H1 (cell line): Measurements from ENCODE around the gene INPP4A. TPM values are rescaled to one million over a fixed set of nuclear protein-coding genes. Genes with fewer than 3 reads are reported as not detected.

Experiments
- CTCF ChIA-PET: fragments of 300-600 bp; sonication (Branson Sonifier 250); formaldehyde crosslinking; loops from one replicate; lab custom pipeline; 2021; ENCODE audit not compliant: partially characterized antibody; lab: Charles Lee
- POLR2A ChIA-PET: fragments of 300-600 bp; sonication (Branson Sonifier 250); formaldehyde crosslinking; loops from one replicate; lab custom pipeline; 2021; ENCODE audit warnings: inconsistent platforms; ENCODE audit not compliant: partially characterized antibody; lab: Charles Lee
- DNase-seq, 2 experiments: peaks; one replicate each; pipeline versions ENCODE4 v3.0.0 to v3.0.0-alpha.2; 2010 to 2022; ENCODE audit warnings: low spot score in 2 of 2, low read depth in 1 of 2, mixed read lengths in 1 of 2
- FAIRE-seq: peaks from 2 replicates; lab custom pipeline; 2011; peaks lifted over from hg19 to GRCh38; lab: Jason Lieb, UNC
- H2AFZ ChIP-seq: 2 replicates; pipeline ENCODE4 v1.8.1; 2012; ENCODE audit warnings: low read length, inconsistent platforms
- H2AK5ac ChIP-seq: 2 replicates; pipeline ENCODE4 v1.6.1; 2013; ENCODE audit warnings: low read depth, low read length
- H2BK120ac ChIP-seq: replicated peaks from 2 replicates; pipeline ENCODE3; 2013; ENCODE audit warnings: low read depth, low read length, inconsistent platforms
- H2BK12ac ChIP-seq: 2 replicates; pipeline ENCODE4 v1.6.1; 2013; ENCODE audit warnings: low read depth, low read length
- H2BK15ac ChIP-seq: 2 replicates; pipeline ENCODE4 v1.6.1; 2013; ENCODE audit warnings: low read length
- H2BK20ac ChIP-seq: 2 replicates; pipeline ENCODE4 v1.6.1; 2013; ENCODE audit warnings: low read length
- H2BK5ac ChIP-seq: 2 replicates; pipeline ENCODE4 v1.6.1; 2013; ENCODE audit warnings: low read depth, low read length
- H3K14ac ChIP-seq: 2 replicates; pipeline ENCODE4 v1.6.1; 2013; ENCODE audit warnings: inconsistent platforms; ENCODE audit not compliant: insufficient read length
- H3K18ac ChIP-seq: 2 replicates; pipeline ENCODE4 v1.6.1; 2013; ENCODE audit warnings: low read length; ENCODE audit errors: extremely low read depth
- H3K23ac ChIP-seq: 2 replicates; pipeline ENCODE4 v1.6.1; 2013; ENCODE audit warnings: inconsistent platforms; ENCODE audit not compliant: insufficient read length
- H3K23me2 ChIP-seq: 2 replicates; pipeline ENCODE4 v1.6.1; 2013; ENCODE audit warnings: low read depth, low read length
- H3K27ac ChIP-seq: 2 replicates; pipeline ENCODE4 v1.6.1; 2011; ENCODE audit warnings: low read depth, low read length, inconsistent platforms
- H3K27me3 ChIP-seq, 4 experiments: replicated peaks in 1 of 4; 1 replicate in 1 of 4; 2 replicates in 3 of 4; pipeline versions ENCODE4 v1.6.1 to v1.8.1; 2011 to 2013; ENCODE audit warnings: low read length in 3 of 4, mild to moderate bottlenecking in 3 of 4, inconsistent platforms in 2 of 4, mixed read lengths in 2 of 4, moderate library complexity in 1 of 4; ENCODE audit not compliant: control insufficient read depth in 3 of 4, insufficient read depth in 3 of 4; ENCODE audit errors: extremely low read depth in 1 of 4
- H3K36me3 ChIP-seq, 4 experiments: 2 replicates each; pipeline versions ENCODE4 v1.6.1 to v1.8.1; 2011 to 2013; ENCODE audit warnings: mild to moderate bottlenecking in 4 of 4, low read length in 3 of 4, moderate library complexity in 2 of 4, control low read depth in 1 of 4, inconsistent platforms in 1 of 4; ENCODE audit not compliant: insufficient read depth in 4 of 4, control insufficient read depth in 2 of 4
- H3K4ac ChIP-seq: replicated peaks from 2 replicates; pipeline ENCODE3; 2013; ENCODE audit warnings: low read length, low read depth, mixed read lengths, inconsistent platforms; ENCODE audit not compliant: insufficient read length
- H3K4me1 ChIP-seq, 4 experiments: replicated peaks in 1 of 4; 1 replicate in 1 of 4; 2 replicates in 3 of 4; pipeline versions ENCODE4 v1.6.1 to v1.8.1; 2011 to 2013; ENCODE audit warnings: low read length in 3 of 4, inconsistent platforms in 2 of 4, mixed read lengths in 1 of 4; ENCODE audit not compliant: insufficient read depth in 4 of 4, control insufficient read depth in 3 of 4
- H3K4me2 ChIP-seq, 2 experiments: 2 replicates each; pipeline versions ENCODE4 v1.6.1 to v1.8.1; 2011 to 2013; ENCODE audit warnings: low read depth in 2 of 2, low read length in 2 of 2, control low read depth in 1 of 2, inconsistent platforms in 1 of 2, mild to moderate bottlenecking in 1 of 2; ENCODE audit not compliant: insufficient read depth in 1 of 2
- H3K4me3 ChIP-seq, 4 experiments: fragments of 200-600, 300-600 bp in 1 of 4; sonication (generic), shearing (Covaris generic), sonication (Bioruptor Twin) in 1 of 4; 2 replicates each; pipeline versions ENCODE4 v1.5.1 to v1.8.1; 2011 to 2016; ENCODE audit warnings: low read length in 4 of 4, low read depth in 3 of 4, control low read depth in 2 of 4, inconsistent platforms in 2 of 4, mild to moderate bottlenecking in 2 of 4, mixed read lengths in 1 of 4, moderate library complexity in 1 of 4; ENCODE audit not compliant: insufficient read depth in 2 of 4; ENCODE audit errors: extremely low read depth in 1 of 4
- H3K56ac ChIP-seq: replicated peaks from 2 replicates; pipeline ENCODE3; 2013; ENCODE audit warnings: low read depth, mild to moderate bottlenecking, mixed read lengths, low read length, inconsistent platforms; ENCODE audit not compliant: insufficient read length
- H3K79me1 ChIP-seq: 2 replicates; pipeline ENCODE4 v1.6.1; 2013; ENCODE audit warnings: low read depth, low read length, control low read depth
- H3K79me2 ChIP-seq, 2 experiments: 2 replicates each; pipeline versions ENCODE4 v1.6.1 to v1.8.1; 2012 to 2013; ENCODE audit warnings: low read length in 2 of 2, mild to moderate bottlenecking in 2 of 2, inconsistent platforms in 1 of 2; ENCODE audit not compliant: insufficient read depth in 2 of 2, control insufficient read depth in 1 of 2
- H3K9ac ChIP-seq, 4 experiments: replicated peaks in 1 of 4; 1 replicate in 1 of 4; 2 replicates in 3 of 4; pipeline versions ENCODE4 v1.6.1 to v1.8.1; 2011 to 2013; ENCODE audit warnings: low read depth in 3 of 4, low read length in 3 of 4, control low read depth in 2 of 4, mild to moderate bottlenecking in 2 of 4, moderate library complexity in 2 of 4, inconsistent platforms in 1 of 4; ENCODE audit errors: extremely low read depth in 1 of 4
- H3K9me3 ChIP-seq, 2 experiments: 2 replicates each; pipeline versions ENCODE4 v1.6.1 to v1.8.1; 2012 to 2013; ENCODE audit warnings: mild to moderate bottlenecking in 2 of 2, moderate library complexity in 2 of 2, control low read depth in 1 of 2, inconsistent platforms in 1 of 2, low read depth in 1 of 2, low read length in 1 of 2, mixed read lengths in 1 of 2; ENCODE audit not compliant: insufficient read depth in 2 of 2
- H4K20me1 ChIP-seq, 2 experiments: replicated peaks in 1 of 2; 2 replicates each; pipeline versions ENCODE3 to v1.8.1; 2011 to 2013; ENCODE audit warnings: inconsistent platforms in 2 of 2, low read length in 2 of 2, mild to moderate bottlenecking in 1 of 2; ENCODE audit not compliant: insufficient read depth in 2 of 2, control insufficient read depth in 1 of 2
- H4K5ac ChIP-seq: 2 replicates; pipeline ENCODE4 v1.6.1; 2013; ENCODE audit warnings: low read length, low read depth, mixed read lengths, inconsistent platforms; ENCODE audit not compliant: insufficient read length
- H4K8ac ChIP-seq: 2 replicates; pipeline ENCODE4 v1.8.0; 2013; ENCODE audit warnings: mild to moderate bottlenecking, moderate library complexity, low read length, inconsistent platforms; ENCODE audit not compliant: insufficient read depth; ENCODE audit errors: extremely low read depth
- H4K91ac ChIP-seq: replicated peaks from 2 replicates; pipeline ENCODE3; 2013; ENCODE audit warnings: low read length, mixed read lengths, inconsistent platforms; ENCODE audit not compliant: insufficient read length
- ATF2 ChIP-seq: IDR thresholded peaks from 2 replicates; pipeline ENCODE4 v1.6.1; 2012; ENCODE audit warnings: low read length, inconsistent platforms
- ATF3 ChIP-seq: IDR thresholded peaks from 2 replicates; pipeline ENCODE4 v1.6.1; 2011; ENCODE audit warnings: low read depth, mild to moderate bottlenecking, low read length; ENCODE audit not compliant: insufficient read depth
- CBX5 ChIP-seq: fragments of 300-800, 300-1000 bp; sonication (generic); IDR thresholded peaks from 2 replicates; pipeline ENCODE4 v1.7.1; 2016; ENCODE audit warnings: antibody characterized with exemption, low read length, low read depth
- CHD2 ChIP-seq: IDR thresholded peaks from 2 replicates; pipeline ENCODE4 v1.6.1; 2012; ENCODE audit warnings: low read length, improper control_type of control experiment
- JUND ChIP-seq: IDR thresholded peaks from 2 replicates; pipeline ENCODE4 v1.6.1; 2011; ENCODE audit warnings: mild to moderate bottlenecking, improper control_type of control experiment, low read length
- KDM1A ChIP-seq: fragments of 200-600, 300-600 bp; sonication (generic); IDR thresholded peaks from 2 replicates; pipeline ENCODE4 v1.7.1; 2016; ENCODE audit warnings: mild to moderate bottlenecking, low read length, borderline replicate concordance
- POU5F1 ChIP-seq: IDR thresholded peaks from 2 replicates; pipeline ENCODE4 v1.6.1; 2011; ENCODE audit warnings: low read depth, mild to moderate bottlenecking, low read length, moderate library complexity
- RBBP5 ChIP-seq: IDR thresholded peaks from 2 replicates; pipeline ENCODE4 v1.7.1; 2012; ENCODE audit warnings: low read depth, mild to moderate bottlenecking, inconsistent platforms, low read length, moderate library complexity, borderline replicate concordance
- USF2 ChIP-seq: IDR thresholded peaks from 2 replicates; pipeline ENCODE4 v1.6.1; 2011; ENCODE audit warnings: low read length, improper control_type of control experiment
- YY1 ChIP-seq: IDR thresholded peaks from 2 replicates; pipeline ENCODE4 v1.6.1; 2011; ENCODE audit warnings: low read depth, mild to moderate bottlenecking, low read length
- WGBS, 2 experiments: shearing (Covaris generic) in 1 of 2; methylation state at CpG; one replicate each; pipeline versions ENCODE4 v1.1.6 to v1.1.7; 2013 to 2015; ENCODE audit warnings: low lambda C conversion rate in 2 of 2, mixed read lengths in 2 of 2, inconsistent platforms in 1 of 2, low coverage in 1 of 2, missing lambda C conversion rate in 1 of 2; ENCODE audit not compliant: insufficient replicate concordance in 2 of 2, insufficient coverage in 1 of 2, insufficient read length in 1 of 2; ENCODE audit errors: extremely low coverage in 1 of 2, missing lambda C conversion rate in 1 of 2; 5-methylcytosine and 5-hydroxymethylcytosine counted together
- polyA plus RNA-seq, 7 experiments: library from polyadenylated mRNA; depleted of rRNA in 3 of 7; stranded (reverse) in 5 of 7; unstranded in 2 of 7; fragments of >200 nt in 5 of 7; fragments of 200-250 nt in 2 of 7; gene quantifications; 1 replicate in 5 of 7; 2 replicates in 1 of 7; 4 replicates in 1 of 7; pipeline versions ENCODE4 v1.2.1 to v1.2.3, GENCODE V29; 2011 to 2013; ENCODE audit warnings: missing spikeins in 2 of 7, mixed read lengths in 2 of 7
- total RNA-seq: library from RNA; stranded (reverse); fragmentation: NEBNext Ultra II Directional; extraction: Animal tissue kit (Norgen Biotek cat#: 25700); gene quantifications from 2 replicates; pipeline ENCODE4 v1.2.1, GENCODE V29; 2021

INPP4A gene
- total and polyA plus RNA-seq, 2 of the 8 experiments (the other 6 are each of a cell fraction or from before 2014, with no cell fraction given), result 25.6 to 34.3 TPM

GRCh38 chr2:98458207-98458606, 13.5 kb downstream of the INPP4A start:
- WGBS, 2 experiments, result 89% methylated on average over 4 of the region's 4 CpGs; no CpG with 5 or more reads in 1 of the 2 experiments
- no peak for TF ChIP-seq ATF2
- TF ChIP-seq CBX5, result no peak
- TF ChIP-seq JUND, result no peak
- no peak for TF ChIP-seq USF2
- TF ChIP-seq YY1, result no peak
- TF ChIP-seq KDM1A, result no peak
- no peak for TF ChIP-seq RBBP5
- no peak for TF ChIP-seq ATF3
- no peak for TF ChIP-seq CHD2
- TF ChIP-seq POU5F1, result no peak

More at GRCh38 chr2:98458207-98458606, 13.5 kb downstream of the INPP4A start:
- H2BK12ac ChIP-seq, result no peak overlapping the region
- H2AK5ac ChIP-seq, result no peak overlapping the region
- H4K20me1 ChIP-seq, result peaks cover 7 to 22% of the 10 kb centered on the region in 2 experiments
- H3K79me1 ChIP-seq, result peaks cover 29% of the 10 kb centered on the region
- H3K4ac ChIP-seq, result no peak overlapping the region
- peaks cover 0 to 4% (median 0%) of the 10 kb centered on the region in 4 experiments; a peak in 1 of 8 replicates for H3K36me3 ChIP-seq
- H3K18ac ChIP-seq, result no peak overlapping the region
- peaks cover 2 to 86% of the 10 kb centered on the region in 2 experiments; a peak in 3 of 4 replicates for H3K79me2 ChIP-seq
- H3K27ac ChIP-seq, result no peak overlapping the region
- no peak overlapping the region for H4K91ac ChIP-seq
- H3K23me2 ChIP-seq, result no peaks in the 10 kb centered on the region
- H4K5ac ChIP-seq, result no peak overlapping the region
- no peak overlapping the region for H2BK5ac ChIP-seq
- H2BK20ac ChIP-seq, result no peak overlapping the region
- CTCF ChIA-PET, result interaction anchor here (1.2 to 3.0 kb wide), 3 partner anchors 13 to 30 kb away, joined by 3 to 10 read pairs (median 4); no protein-coding TSS in a partner anchor
- no peak overlapping the region for H2AFZ ChIP-seq
- H3K4me3 ChIP-seq, result no peak overlapping the region
- no peaks in the 10 kb centered on the region for H3K9me3 ChIP-seq
- H3K27me3 ChIP-seq, result no peaks in the 10 kb centered on the region
- H3K9ac ChIP-seq, result 0 out of 7 replicates have a peak overlapping the region, but pooled peaks of 1 of the 4 experiments have one; percentile 18
- no peak overlapping the region for H3K56ac ChIP-seq
- no peak overlapping the region for H3K23ac ChIP-seq
- H2BK15ac ChIP-seq, result no peak overlapping the region
- H4K8ac ChIP-seq, result no peak overlapping the region
- no peak for FAIRE-seq
- no peak overlapping the region for H3K14ac ChIP-seq
- no peak overlapping the region for H3K4me2 ChIP-seq
- DNase-seq, result no peak
- POLR2A ChIA-PET, result interaction anchor here (1.5 kb wide), 1 partner anchor 12 kb away, joined by 5 read pairs; no protein-coding TSS in a partner anchor
- H2BK120ac ChIP-seq, result no peak overlapping the region
- H3K4me1 ChIP-seq, result peaks cover 12 to 35% (median 20%) of the 10 kb centered on the region in 4 experiments
